A549 treated with DMSO at 1 μM for 4 hours (cell line): ENCODE measurements around the gene RPS16. TPM values are rescaled to one million over a fixed set of nuclear protein-coding genes. Genes with fewer than 3 reads are reported as not detected.

ENCODE experiments used
- total RNA-seq: library from RNA; stranded (reverse); fragments of 200-300 nt; extraction: Qiagen RNA extraction; gene quantifications from 5 replicates; pipeline ENCODE4 v1.2.3, GENCODE V29; 2022; ENCODE audit warnings: low read depth

RPS16 gene
- total RNA-seq, result 6,546 to 7,499 TPM (median 7,130 TPM) in 5 replicates

GRCh38 chr19:39435499-39436349 lies at the start of gene RPS16:
Gene RPS16, minus strand, starts transcription at chr19:39435949. Its CDS starts 54 bp downstream, at chr19:39435895.

DNA sequence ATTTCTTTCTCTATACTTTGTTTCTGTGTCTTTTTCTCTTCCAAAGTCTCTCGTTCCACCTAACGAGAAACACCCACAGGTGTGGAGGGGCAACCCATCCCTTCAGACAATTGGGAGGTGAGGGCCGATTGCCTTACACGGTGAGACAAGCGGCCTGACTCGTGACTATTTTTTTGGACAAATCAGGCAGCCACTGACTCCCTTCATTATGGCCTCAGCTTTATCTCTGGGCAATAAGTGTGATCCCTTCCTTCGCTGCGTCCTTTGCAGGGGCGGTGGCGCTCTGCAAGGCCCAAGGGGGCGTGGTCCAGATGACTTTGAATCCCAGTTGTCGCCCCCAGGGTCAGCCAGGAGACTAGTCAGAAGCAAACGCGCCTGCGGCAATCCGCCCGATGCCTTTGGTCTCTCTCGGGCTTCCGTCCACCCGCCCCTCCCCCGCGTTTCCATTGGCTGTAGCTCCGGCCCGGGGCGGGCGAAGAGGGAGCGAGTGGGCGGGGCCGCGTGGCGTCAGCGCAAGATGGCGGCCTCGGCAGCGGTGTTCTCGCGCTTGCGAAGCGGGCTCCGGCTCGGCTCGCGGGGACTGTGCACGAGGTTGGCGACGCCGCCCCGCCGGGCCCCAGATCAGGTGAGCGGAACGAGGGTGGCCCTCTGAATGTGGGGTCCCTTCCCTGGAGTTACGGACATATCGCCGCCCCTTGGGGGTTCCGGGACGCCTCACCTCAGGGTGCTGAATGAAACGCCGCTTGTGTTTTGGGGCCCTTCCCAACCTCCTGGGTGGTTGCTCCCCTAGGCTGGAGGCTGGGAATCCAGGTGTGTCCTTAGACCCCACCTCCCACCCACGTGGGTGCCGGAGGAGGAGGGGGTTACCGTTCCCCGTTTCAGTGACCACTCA lies 44.8 kb upstream of the RPS16 start, which contains the start of gene TIMM50:
Gene TIMM50 (plus strand): TSS at position 502 of the 892 bp plus-strand sequence. CDS start 16 bp downstream, at position 518.

DNA sequence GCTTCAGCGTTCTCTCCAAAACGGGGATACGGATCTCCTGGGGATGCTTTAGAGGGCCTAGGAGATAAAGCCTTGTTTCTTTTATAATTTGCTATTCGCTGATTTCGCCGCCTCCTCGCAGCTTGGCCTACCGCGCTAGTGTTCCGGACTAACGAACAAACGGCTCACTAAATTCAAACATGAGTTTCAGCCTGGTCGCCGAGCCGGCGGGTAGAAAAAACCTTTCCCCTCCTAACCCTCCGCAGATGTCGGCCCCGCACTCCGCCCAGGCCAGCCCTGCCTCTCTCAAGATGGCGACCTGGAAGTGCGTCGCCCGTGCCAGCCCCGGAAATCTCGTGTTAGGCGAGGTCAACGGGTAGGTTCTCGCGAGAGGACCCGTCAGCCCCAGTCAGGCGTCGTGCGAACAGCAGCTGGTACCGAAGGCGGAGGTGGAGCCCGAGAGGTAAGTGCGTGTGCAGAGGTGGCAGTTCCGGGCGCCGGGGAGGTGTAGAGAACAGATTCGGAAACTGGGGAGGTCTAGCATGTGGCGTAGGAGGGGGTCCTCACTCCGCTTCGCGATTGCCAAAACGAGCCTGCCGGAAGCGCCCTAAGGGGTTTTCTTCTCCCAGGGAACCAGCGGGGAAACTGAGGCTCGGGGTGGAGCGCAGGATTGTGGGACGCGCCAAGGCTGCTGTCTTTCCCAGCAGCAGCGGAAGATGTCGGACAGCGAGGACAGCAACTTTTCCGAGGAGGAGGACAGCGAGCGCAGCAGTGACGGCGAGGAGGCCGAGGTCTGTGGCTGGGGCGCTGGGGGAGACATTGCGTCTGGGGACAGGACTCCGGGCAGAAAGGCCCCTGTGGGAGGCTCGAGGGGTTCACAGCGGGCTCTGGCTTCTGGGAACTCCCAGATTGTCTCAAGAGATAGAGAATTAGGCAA lies 9.7 kb upstream of the RPS16 start, which contains the start of gene SUPT5H:
Gene SUPT5H (plus strand): TSS at position 387 of the 916 bp plus-strand sequence. CDS start 309 bp downstream, at position 696.

DNA sequence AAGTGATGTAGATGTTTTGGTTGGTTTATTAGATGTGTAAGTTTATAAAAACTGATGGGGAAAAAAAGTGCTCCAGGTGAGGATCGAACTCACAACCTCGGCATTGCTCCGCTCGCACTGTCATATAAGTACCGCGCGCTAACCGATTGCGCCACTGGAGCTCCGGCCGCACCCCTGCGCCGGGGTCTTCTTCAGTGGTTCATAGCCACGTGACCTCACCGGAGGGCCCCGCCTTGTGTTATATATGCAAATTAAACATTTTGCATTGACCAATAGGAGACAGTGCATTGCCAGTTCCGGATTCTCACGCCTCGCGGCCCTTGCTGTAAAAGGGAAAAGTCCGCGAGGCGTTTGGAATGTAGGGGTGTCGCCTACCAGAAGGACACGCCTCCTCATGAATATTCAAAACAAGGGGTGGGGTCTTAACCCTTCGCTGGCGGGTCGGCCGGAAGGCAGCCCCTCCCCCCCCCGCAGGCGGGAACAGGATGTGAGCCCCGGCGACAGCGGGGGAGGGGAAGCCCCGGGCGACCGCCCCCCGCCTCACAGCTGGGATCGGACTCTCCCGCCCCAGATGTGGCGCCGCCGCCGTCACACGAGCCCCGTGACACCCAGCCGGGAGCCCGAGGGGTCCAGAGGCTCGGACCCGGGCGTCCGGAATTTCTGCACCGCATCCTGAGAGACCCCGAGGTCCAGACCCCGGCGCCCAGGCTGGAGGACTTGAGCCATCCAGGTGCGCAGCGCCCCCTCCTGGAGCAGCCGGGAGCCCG lies 23.5 kb downstream of the RPS16 start, which contains the start of gene PLEKHG2:
Gene PLEKHG2 (plus strand): TSS at position 570 of the 767 bp plus-strand sequence. CDS start 1,418 bp downstream, outside the sequence.

GRCh38 chr19:39406656-39407409 lies 28.9 kb downstream of the RPS16 start, which contains the start of gene ZFP36:
Gene ZFP36, plus strand, starts transcription at chr19:39406847. Its CDS starts 58 bp downstream, at chr19:39406905.

DNA sequence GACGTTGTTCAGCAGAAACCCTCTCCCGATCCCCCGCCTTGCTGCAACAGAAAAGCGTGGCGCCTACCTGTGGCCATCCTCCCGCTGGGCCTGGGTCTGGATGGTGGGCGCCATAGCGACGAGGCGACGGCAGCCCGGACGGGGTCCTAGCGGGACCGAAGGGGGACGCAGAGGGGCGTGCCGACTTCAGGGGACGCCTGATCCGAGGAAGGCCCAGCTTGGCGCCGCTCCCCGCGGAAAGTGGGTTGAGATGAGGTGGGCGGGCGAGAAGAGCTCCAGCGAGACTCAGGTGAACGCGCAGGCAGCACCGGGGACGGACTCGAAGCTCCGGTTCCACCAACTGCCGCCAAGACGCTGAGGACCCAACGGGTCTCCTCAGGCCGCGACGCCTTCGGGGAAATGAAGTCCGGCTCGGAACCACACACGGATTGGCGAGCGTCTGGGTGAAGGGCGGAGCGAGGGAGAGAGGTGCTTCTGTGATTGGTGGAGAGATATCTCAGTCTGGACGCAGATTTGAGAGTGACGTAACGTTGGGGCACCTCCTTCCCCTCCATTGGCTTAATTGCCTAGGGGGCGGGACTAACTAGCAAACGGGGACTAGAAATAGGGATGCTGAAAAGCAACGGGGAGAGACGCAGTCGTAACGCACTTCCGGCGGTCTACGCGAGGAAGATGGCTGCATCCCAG lies 44.9 kb downstream of the RPS16 start, which contains the start of the genes MED29 and PAF1:
Gene MED29 (plus strand): TSS at position 628 of the 687 bp plus-strand sequence. CDS start 45 bp downstream, at position 673.
Gene PAF1 (minus strand): TSS at position 356 of the 687 bp plus-strand sequence. CDS start 242 bp downstream, at position 114.

Other genes starting within 250 kb of the RPS16 start
- 0.76 to 2.2 TPM (median 1.7 TPM) in 5 replicates for gene NCCRP1, start 239.0 kb downstream of the RPS16 start, total RNA-seq
- gene SYCN, start 231.7 kb downstream of the RPS16 start, total RNA-seq, result not detected in 5 replicates
- 0.19 TPM in 1 of 5 replicates, not detected in the others for gene IFNL3, start 190.9 kb downstream of the RPS16 start, total RNA-seq
- not detected in 5 replicates for gene IFNL4, start 187.1 kb downstream of the RPS16 start, total RNA-seq
- not detected in 5 replicates for gene IFNL2, start 167.6 kb downstream of the RPS16 start, total RNA-seq
- 0.15 to 0.28 TPM (median 0.27 TPM) in 3 of 5 replicates, not detected in the others for gene IFNL1, start 139.5 kb downstream of the RPS16 start, total RNA-seq
- gene LRFN1, start 115.1 kb downstream of the RPS16 start, total RNA-seq, result 7.6 to 14.2 TPM (median 10.9 TPM) in 5 replicates
- 0.24 to 0.83 TPM (median 0.45 TPM) in 5 replicates for gene GMFG, start 99.9 kb downstream of the RPS16 start, total RNA-seq
- gene SAMD4B, start 93.5 kb downstream of the RPS16 start, total RNA-seq, result 124 to 189 TPM (median 173 TPM) in 5 replicates
- gene PAF1, start 44.8 kb downstream of the RPS16 start, total RNA-seq, result 62.8 to 77.0 TPM (median 70.6 TPM) in 5 replicates
- gene MED29, start 44.6 kb downstream of the RPS16 start, total RNA-seq, result 64.5 to 67.1 TPM (median 65.6 TPM) in 5 replicates
- gene ZFP36, start 29.1 kb downstream of the RPS16 start, total RNA-seq, result 52.1 to 60.7 TPM (median 57.1 TPM) in 5 replicates
- 38.8 to 65.0 TPM (median 54.8 TPM) in 5 replicates for gene PLEKHG2, start 23.3 kb downstream of the RPS16 start, total RNA-seq
- 175 to 216 TPM (median 185 TPM) in 5 replicates for gene SUPT5H, start 9.6 kb upstream of the RPS16 start, total RNA-seq
- gene TIMM50, start 44.9 kb upstream of the RPS16 start, total RNA-seq, result 173 to 234 TPM (median 221 TPM) in 5 replicates
- gene DLL3, start 63.0 kb upstream of the RPS16 start, total RNA-seq, result 4.9 to 10.9 TPM (median 10.4 TPM) in 5 replicates
- gene SELENOV, start 79.2 kb upstream of the RPS16 start, total RNA-seq, result not detected in 5 replicates
- gene EID2B, start 96.9 kb upstream of the RPS16 start, total RNA-seq, result 6.4 to 12.9 TPM (median 7.5 TPM) in 5 replicates
- 35.7 to 47.6 TPM (median 43.3 TPM) in 5 replicates for gene EID2, start 104.2 kb upstream of the RPS16 start, total RNA-seq
- not detected in 5 replicates for gene LGALS13, start 166.6 kb upstream of the RPS16 start, total RNA-seq
- not detected in 5 replicates for gene LGALS16, start 220.0 kb upstream of the RPS16 start, total RNA-seq